ENCODE results near the gene SCUBE1. TPM values are rescaled to one million over a fixed set of nuclear protein-coding genes. Genes with fewer than 3 reads are reported as not detected.

SCUBE1 gene
- total RNA-seq, 1 experiment from 2014 or later, result 0.54 TPM

- Mint-ChIP-seq H3K36me3 (ENCODE audit: insufficient read depth, unreplicated experiment) (peaks cover 47% of the 10 kb centered on the region), H3K4me1 (ENCODE audit: low read depth, unreplicated experiment) (peaks cover 12% of the 10 kb centered on the region), H3K27me3 (ENCODE audit: unreplicated experiment) (no peaks in the 10 kb centered on the region), H3K9me3 (ENCODE audit: low read depth, unreplicated experiment) (no peaks in the 10 kb centered on the region), H3K27ac (ENCODE audit: unreplicated experiment) (no peak overlapping the region), H3K4me3 (ENCODE audit: low read depth, unreplicated experiment) (no peak overlapping the region)
- TF ChIP-seq, protein P1, sequence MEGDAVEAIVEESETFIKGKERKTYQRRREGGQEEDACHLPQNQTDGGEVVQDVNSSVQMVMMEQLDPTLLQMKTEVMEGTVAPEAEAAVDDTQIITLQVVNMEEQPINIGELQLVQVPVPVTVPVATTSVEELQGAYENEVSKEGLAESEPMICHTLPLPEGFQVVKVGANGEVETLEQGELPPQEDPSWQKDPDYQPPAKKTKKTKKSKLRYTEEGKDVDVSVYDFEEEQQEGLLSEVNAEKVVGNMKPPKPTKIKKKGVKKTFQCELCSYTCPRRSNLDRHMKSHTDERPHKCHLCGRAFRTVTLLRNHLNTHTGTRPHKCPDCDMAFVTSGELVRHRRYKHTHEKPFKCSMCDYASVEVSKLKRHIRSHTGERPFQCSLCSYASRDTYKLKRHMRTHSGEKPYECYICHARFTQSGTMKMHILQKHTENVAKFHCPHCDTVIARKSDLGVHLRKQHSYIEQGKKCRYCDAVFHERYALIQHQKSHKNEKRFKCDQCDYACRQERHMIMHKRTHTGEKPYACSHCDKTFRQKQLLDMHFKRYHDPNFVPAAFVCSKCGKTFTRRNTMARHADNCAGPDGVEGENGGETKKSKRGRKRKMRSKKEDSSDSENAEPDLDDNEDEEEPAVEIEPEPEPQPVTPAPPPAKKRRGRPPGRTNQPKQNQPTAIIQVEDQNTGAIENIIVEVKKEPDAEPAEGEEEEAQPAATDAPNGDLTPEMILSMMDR (IDR thresholded peaks at IDR 0.05; ENCODE audit: unreplicated experiment), result no peak
- no TSS peak for BruUV-seq (replicated peaks)
- CTCF ChIA-PET, result no interaction called here
- no peak for DNase-seq
- intact Hi-C loops (cut with micrococcal nuclease; ENCODE audit: unreplicated experiment), result no loop called here
These were observed 185.2 kb downstream of the SCUBE1 start for GRCh38 chr22:43157874-43158546.

- CTCF ChIA-PET, result interaction anchor here (0.6 kb wide), 1 partner anchor 160 kb away, joined by 3 read pairs; no protein-coding TSS in a partner anchor
- H3K4me1 Mint-ChIP-seq (ENCODE audit: low read depth, unreplicated experiment), result peaks cover 17% of the 10 kb centered on the region
- H3K36me3 Mint-ChIP-seq (ENCODE audit: insufficient read depth, unreplicated experiment), result peaks cover 48% of the 10 kb centered on the region
- intact Hi-C loops (cut with micrococcal nuclease; ENCODE audit: unreplicated experiment), result no loop called here
- no peak for DNase-seq
- H3K27ac Mint-ChIP-seq (ENCODE audit: unreplicated experiment), result no peak overlapping the region
- H3K9me3 Mint-ChIP-seq (ENCODE audit: low read depth, unreplicated experiment), result no peaks in the 10 kb centered on the region
- TF ChIP-seq, protein P1 (IDR thresholded peaks at IDR 0.05; ENCODE audit: unreplicated experiment), result no peak
- no peak overlapping the region for H3K4me3 Mint-ChIP-seq (ENCODE audit: low read depth, unreplicated experiment)
- no peaks in the 10 kb centered on the region for H3K27me3 Mint-ChIP-seq (ENCODE audit: unreplicated experiment)
- BruUV-seq (replicated peaks), result no TSS peak
These were observed 186.8 kb downstream of the SCUBE1 start for GRCh38 chr22:43156413-43156812.

- H3K36me3 Mint-ChIP-seq (ENCODE audit: insufficient read depth, unreplicated experiment), result peaks cover 50% of the 10 kb centered on the region
- H3K4me3 Mint-ChIP-seq (ENCODE audit: low read depth, unreplicated experiment), result no peak overlapping the region
- peaks cover 17% of the 10 kb centered on the region for H3K4me1 Mint-ChIP-seq (ENCODE audit: low read depth, unreplicated experiment)
- CTCF ChIA-PET, result interaction anchor here (0.6 kb wide), 1 partner anchor 160 kb away, joined by 3 read pairs; no protein-coding TSS in a partner anchor
- H3K27me3 Mint-ChIP-seq (ENCODE audit: unreplicated experiment), result no peaks in the 10 kb centered on the region
- no peak for DNase-seq
- intact Hi-C loops (cut with micrococcal nuclease; ENCODE audit: unreplicated experiment), result no loop called here
- TF ChIP-seq, protein P1 (IDR thresholded peaks at IDR 0.05; ENCODE audit: unreplicated experiment), result no peak
- BruUV-seq (replicated peaks), result no TSS peak
- H3K9me3 Mint-ChIP-seq (ENCODE audit: low read depth, unreplicated experiment), result no peaks in the 10 kb centered on the region
- no peak overlapping the region for H3K27ac Mint-ChIP-seq (ENCODE audit: unreplicated experiment)
These were observed 187.4 kb downstream of the SCUBE1 start for GRCh38 chr22:43155789-43156188.

GRCh38 chr22:43154887-43155536 is 188.2 kb downstream of the SCUBE1 start:
- no peaks in the 10 kb centered on the region for H3K27me3 Mint-ChIP-seq (ENCODE audit: unreplicated experiment)
- TF ChIP-seq, protein P1 (IDR thresholded peaks at IDR 0.05; ENCODE audit: unreplicated experiment), result no peak
- intact Hi-C loops (cut with micrococcal nuclease; ENCODE audit: unreplicated experiment), result no loop called here
- no peak for DNase-seq
- no peak overlapping the region for H3K27ac Mint-ChIP-seq (ENCODE audit: unreplicated experiment)
- peaks cover 49% of the 10 kb centered on the region for H3K36me3 Mint-ChIP-seq (ENCODE audit: insufficient read depth, unreplicated experiment)
- H3K4me1 Mint-ChIP-seq (ENCODE audit: low read depth, unreplicated experiment), result peaks cover 17% of the 10 kb centered on the region
- H3K4me3 Mint-ChIP-seq (ENCODE audit: low read depth, unreplicated experiment), result no peak overlapping the region
- no TSS peak for BruUV-seq (replicated peaks)
- no peaks in the 10 kb centered on the region for H3K9me3 Mint-ChIP-seq (ENCODE audit: low read depth, unreplicated experiment)
- CTCF ChIA-PET, result no interaction called here
